Coronary artery (tissue), 2 donors: ENCODE results near the gene ZNF616.
A peak's percentile ranks its signal among the peaks of the same experiment; 100 is the strongest.

Experiments
- DNase-seq: peaks from one replicate; pipeline ENCODE4 v3.0.0-alpha.2; 2017; ENCODE audit warnings: low spot score
- H3K27ac ChIP-seq, 2 donors: fragments of 200-600 bp; sonication (generic); one replicate each; pipeline ENCODE4 v1.5.1; 2016 to 2019
- H3K4me3 ChIP-seq: fragments of 200-600 bp; sonication (generic); 2 replicates; pipeline ENCODE4 v1.5.1; 2016; ENCODE audit warnings: mild to moderate bottlenecking, moderate library complexity
- CTCF ChIP-seq: fragments of 200-600 bp; sonication (generic); IDR thresholded peaks from one replicate; pipeline ENCODE4 v1.5.1; 2019; ENCODE audit warnings: antibody characterized with exemption

Gene ZNF616

DNA sequence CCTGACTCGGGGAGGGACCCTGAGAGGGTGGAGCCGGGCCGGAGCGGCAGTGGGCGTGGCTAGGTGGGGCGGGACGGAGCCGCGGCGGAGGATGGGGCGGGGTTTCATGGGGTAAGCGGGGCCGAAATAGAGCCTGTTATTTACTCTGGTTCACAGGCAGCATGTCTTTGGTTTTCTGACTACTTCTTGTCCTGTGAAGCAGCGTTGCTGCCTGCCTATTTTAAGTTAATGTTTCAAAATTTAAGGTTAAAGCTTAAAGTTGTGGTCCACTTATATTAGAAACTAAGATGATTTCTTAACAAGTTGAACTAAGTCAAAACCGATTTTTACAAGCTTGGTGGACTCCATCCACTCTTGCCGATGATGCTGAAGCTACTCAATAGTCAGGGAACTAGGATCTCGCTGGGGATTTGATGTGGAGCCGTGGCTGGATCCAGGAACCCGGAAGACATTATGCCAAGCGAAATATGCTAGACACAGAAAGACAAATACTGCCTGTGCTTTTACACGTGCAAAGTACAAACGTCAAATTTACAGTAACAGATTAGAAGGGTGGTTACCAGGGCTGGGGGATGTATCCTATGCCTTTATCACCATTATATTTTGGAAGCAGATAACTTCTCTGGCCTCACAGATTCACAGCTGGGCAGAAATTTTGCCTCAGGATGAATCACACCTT is 433 bp upstream of the ZNF616 start:
- no peak for TF ChIP-seq CTCF
- peak overlapping the region; percentile 82 to 89 for H3K27ac ChIP-seq
- peak overlapping the region; percentile 71 for H3K4me3 ChIP-seq
- no peak for DNase-seq

DNA sequence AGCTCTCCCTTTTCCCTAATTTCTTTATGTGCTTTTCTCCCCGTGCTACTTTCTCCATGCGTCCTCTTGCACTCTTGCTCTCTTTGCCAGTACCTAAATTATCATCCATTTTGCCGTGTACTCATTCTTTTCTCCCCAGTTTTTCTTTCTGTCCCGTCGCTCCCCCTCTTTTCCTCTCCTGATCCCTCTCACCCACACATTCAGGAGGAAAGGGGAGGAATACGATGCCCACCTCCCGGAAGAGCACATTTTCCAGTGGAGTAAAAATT is 821 bp downstream of the ZNF616 start:
- Histone ChIP-seq H3K4me3 (peak overlapping the region; percentile 71), H3K27ac (peak overlapping the region; percentile 82 to 89)
- no peak for TF ChIP-seq CTCF
- no peak for DNase-seq

GRCh38 chr19:52138278-52138982 is 1.3 kb downstream of the ZNF616 start:
- no peak for DNase-seq
- no peak for TF ChIP-seq CTCF
- peak overlapping the region; percentile 71 for H3K4me3 ChIP-seq
- H3K27ac ChIP-seq = peak overlapping the region; percentile 82 to 89

DNA sequence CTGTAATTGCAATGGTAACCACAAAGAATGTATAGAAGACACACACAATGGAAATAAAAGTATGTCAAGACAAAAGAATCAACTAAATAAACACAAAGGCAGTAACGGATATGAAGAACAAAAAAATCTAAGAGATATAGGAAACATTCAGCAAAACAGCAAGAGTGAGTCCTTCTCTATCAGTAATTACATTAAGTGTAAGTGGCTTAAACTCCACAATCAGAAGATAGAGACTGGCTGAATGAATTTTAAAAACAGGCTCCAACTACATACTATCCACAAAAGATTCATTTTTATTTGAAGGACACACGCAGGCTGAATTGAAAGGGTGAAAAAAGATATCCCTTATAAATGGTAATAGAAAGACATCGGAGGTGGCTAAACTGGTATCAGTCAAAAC is 19.5 kb downstream of the ZNF616 start:
- no peak for TF ChIP-seq CTCF
- Histone ChIP-seq H3K27ac (no peak overlapping the region), H3K4me3 (no peak overlapping the region)
- DNase-seq = no peak

- no peak for TF ChIP-seq CTCF
- no peak for DNase-seq
- Histone ChIP-seq H3K4me3 (peak overlapping the region; percentile 44), H3K27ac (no peak overlapping the region)
Measured at GRCh38 chr19:52115526-52116053, 24.1 kb downstream of the ZNF616 start.

- no peak overlapping the region for H3K27ac ChIP-seq
- DNase-seq = no peak
- no peak for TF ChIP-seq CTCF
- peak overlapping the region; percentile 44 for H3K4me3 ChIP-seq
Measured at GRCh38 chr19:52114691-52115090, 25.0 kb downstream of the ZNF616 start.

GRCh38 chr19:52112624-52113023 is 27.1 kb downstream of the ZNF616 start:
- DNase-seq = no peak
- H3K4me3 ChIP-seq = no peak overlapping the region
- no peak for TF ChIP-seq CTCF

More at GRCh38 chr19:52112624-52113023, 27.1 kb downstream of the ZNF616 start:
- H3K27ac ChIP-seq = no peak overlapping the region
